ENCODE data around the gene PHAF1. TPM values are rescaled to one million over a fixed set of nuclear protein-coding genes. Genes with fewer than 3 reads are reported as not detected.

Gene PHAF1
- total RNA-seq, 1 donor from 2014 or later: 14.2 TPM

GRCh38 chr16:67163164-67163998 lies 53.6 kb downstream of the PHAF1 start:
- DNase-seq (ENCODE audit: low spot score): no peak

- DNase-seq (ENCODE audit: low spot score): no peak
These were observed 54.3 kb downstream of the PHAF1 start for GRCh38 chr16:67163999-67164558.

GRCh38 chr16:67164599-67165061 lies 54.9 kb downstream of the PHAF1 start, which contains the start of gene HSF4:
Gene HSF4, plus strand, starts transcription at chr16:67164745. Its CDS starts 67 bp downstream, at chr16:67164812.
- no peak for DNase-seq (ENCODE audit: low spot score)

- DNase-seq (ENCODE audit: low spot score): no peak
These were observed 55.7 kb downstream of the PHAF1 start for GRCh38 chr16:67165121-67166078.

- no peak for DNase-seq (ENCODE audit: low spot score)
These were observed 56.4 kb downstream of the PHAF1 start for GRCh38 chr16:67166110-67166547.

- no peak for DNase-seq (ENCODE audit: low spot score)
These were observed 56.9 kb downstream of the PHAF1 start for GRCh38 chr16:67166598-67167168.

GRCh38 chr16:67167588-67167987 lies 57.8 kb downstream of the PHAF1 start:
- no peak for DNase-seq (ENCODE audit: low spot score)

GRCh38 chr16:67169011-67169451 lies 59.3 kb downstream of the PHAF1 start:
- DNase-seq (ENCODE audit: low spot score): no peak

GRCh38 chr16:67169642-67170167 lies 60.0 kb downstream of the PHAF1 start:
- no peak for DNase-seq (ENCODE audit: low spot score)

GRCh38 chr16:67170168-67170948 lies 60.6 kb downstream of the PHAF1 start, which contains the start of gene NOL3:
Gene NOL3, plus strand, starts transcription at chr16:67170538.
- peak; percentile 74 for DNase-seq (ENCODE audit: low spot score)

- DNase-seq (ENCODE audit: low spot score): no peak
These were observed 61.4 kb downstream of the PHAF1 start for GRCh38 chr16:67170949-67171649.

- DNase-seq (ENCODE audit: low spot score): no peak
These were observed 63.6 kb downstream of the PHAF1 start for GRCh38 chr16:67173323-67173722.

GRCh38 chr16:67173808-67174705 lies 64.3 kb downstream of the PHAF1 start:
- DNase-seq (ENCODE audit: low spot score): peak; percentile 93

GRCh38 chr16:67174706-67175231 lies 65.0 kb downstream of the PHAF1 start:
- DNase-seq (ENCODE audit: low spot score): no peak

- DNase-seq (ENCODE audit: low spot score): no peak
These were observed 66.9 kb downstream of the PHAF1 start for GRCh38 chr16:67176662-67177061.

- peak; percentile 81 for DNase-seq (ENCODE audit: low spot score)
These were observed 68.3 kb downstream of the PHAF1 start for GRCh38 chr16:67177743-67178699.

- DNase-seq (ENCODE audit: low spot score): no peak
These were observed 69.8 kb downstream of the PHAF1 start for GRCh38 chr16:67179421-67180080.
